Stimulated activated CD8-positive, alpha-beta memory T cell treated with anti-CD3 and anti-CD28 coated beads, Interleukin-4, amount 100 ng/mL, for 1 hour (primary cell): ENCODE data around the gene APOBEC3F.
"Not testable (repeated sequence)": the region's sequence is repeated elsewhere in the genome, so short reads cannot be mapped to it uniquely, and the experiment has no call there.

ENCODE experiments used
- DNase-seq, 2 donors: peaks; one replicate each; pipeline ENCODE4 v3.0.0-alpha.2; 2020; ENCODE audit warnings: low read depth in 2 of 2, low spot score in 1 of 2

Gene APOBEC3F

GRCh38 chr22:39026509-39027150, 14.0 kb upstream of the APOBEC3F start:
- DNase-seq, result no peak

DNA sequence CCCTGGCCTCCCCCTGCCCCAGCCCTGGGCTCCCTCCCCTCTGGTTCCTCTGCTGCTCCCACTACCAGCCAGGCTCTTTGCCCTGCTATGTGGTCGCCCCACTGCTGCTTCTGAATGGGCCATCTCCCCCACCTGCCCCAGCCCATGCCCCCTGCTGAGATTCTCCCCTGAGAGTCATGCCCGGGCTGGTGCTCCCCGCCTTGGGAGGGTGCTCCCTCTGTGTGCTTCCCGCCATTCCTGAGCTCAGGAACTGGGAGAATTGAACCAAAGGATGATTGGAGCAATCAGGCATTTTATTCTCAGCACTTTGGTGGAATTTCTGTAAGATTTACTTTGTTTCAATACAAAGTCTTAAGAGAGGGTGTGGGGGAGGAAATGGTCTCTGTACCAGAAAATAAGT, 12.9 kb upstream of the APOBEC3F start:
- no peak for DNase-seq

DNA sequence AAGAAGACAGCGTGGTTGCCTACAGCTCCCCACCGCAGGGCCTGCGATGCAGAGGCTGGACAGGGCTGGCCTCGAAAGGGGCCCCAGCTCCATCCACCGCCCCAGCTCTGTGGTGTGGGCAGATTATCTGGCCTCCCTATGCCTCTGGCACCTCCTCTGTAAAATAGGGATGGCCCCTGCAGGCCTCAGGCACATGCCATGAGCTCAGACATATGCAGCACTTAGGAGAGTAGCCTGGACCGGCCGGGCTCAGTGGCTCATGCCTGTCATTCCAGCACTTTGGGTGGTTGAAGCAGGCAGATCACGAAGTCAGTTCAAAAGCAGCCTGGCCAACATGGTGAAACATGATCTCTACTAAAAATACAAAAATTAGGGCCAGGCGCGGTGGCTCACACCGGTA, 12.4 kb upstream of the APOBEC3F start:
- no peak for DNase-seq

DNA sequence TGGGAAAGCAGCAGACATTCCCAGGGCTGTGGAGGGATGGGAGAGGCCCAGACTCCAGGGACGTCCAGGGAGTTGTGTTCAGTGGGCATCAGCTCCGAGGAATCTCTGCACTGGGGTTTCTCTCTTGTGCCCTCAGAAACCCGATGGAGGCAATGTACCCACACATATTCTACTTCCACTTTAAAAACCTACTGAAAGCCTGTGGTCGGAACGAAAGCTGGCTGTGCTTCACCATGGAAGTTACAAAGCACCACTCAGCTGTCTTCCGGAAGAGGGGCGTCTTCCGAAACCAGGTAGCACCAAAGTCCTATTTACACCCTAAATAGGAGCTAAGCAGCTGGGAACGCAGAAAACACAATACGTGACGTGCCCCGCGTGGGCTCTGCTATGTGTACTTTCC, 11.4 kb upstream of the APOBEC3F start:
- DNase-seq, result no peak

DNA sequence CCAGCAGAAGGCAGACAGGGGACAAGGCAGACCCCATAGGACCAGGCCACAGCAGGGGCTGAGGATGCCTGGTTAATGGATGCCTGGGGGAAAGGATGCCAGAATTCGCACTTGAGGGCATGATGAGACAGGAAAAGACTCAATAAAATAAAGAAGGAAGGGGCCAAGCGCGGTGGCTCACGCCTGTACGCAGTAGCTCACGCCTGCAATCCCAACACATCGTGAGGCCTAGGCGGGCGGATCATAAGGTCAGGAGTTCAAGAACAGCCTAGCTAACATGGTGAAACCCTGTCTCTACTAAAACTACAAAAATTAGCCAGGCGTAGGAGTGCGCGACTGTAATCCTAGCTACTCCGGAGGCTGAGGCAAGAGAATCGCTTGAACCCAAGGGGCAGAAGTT, 10.0 kb upstream of the APOBEC3F start:
- no peak for DNase-seq

DNA sequence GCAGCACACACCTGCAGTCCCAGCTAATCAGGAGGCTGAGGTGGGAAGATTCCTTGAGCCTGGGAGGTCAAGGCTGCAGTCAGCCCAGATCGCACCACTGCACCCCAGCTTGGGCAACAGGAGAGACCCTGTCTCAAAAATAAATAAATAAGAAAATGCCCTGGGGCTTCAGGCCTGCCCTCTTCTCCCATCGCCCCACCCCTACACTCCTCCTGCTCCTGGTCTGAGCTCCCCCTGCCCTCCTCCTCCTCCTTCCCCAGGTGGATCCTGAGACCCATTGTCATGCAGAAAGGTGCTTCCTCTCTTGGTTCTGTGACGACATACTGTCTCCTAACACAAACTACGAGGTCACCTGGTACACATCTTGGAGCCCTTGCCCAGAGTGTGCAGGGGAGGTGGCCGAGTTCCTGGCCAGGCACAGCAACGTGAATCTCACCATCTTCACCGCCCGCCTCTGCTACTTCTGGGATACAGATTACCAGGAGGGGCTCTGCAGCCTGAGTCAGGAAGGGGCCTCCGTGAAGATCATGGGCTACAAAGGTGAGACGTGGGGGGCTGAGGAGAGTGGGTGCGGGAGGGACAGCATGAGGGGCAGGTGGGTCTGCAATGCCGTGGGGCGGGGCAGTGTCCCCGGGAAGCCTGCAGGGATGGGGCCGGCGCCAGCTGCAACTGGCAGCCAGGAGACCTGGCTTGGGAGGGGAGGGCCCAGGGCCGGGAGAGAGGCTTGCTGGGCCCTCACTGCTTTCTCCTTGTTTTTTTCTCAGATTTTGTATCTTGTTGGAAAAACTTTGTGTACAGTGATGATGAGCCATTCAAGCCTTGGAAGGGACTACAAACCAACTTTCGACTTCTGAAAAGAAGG, 9.0 kb upstream of the APOBEC3F start:
- not testable (repeated sequence) for DNase-seq

GRCh38 chr22:39037071-39037470, 3.6 kb upstream of the APOBEC3F start:
- not testable (repeated sequence) for DNase-seq

- DNase-seq, result no peak
Observed at GRCh38 chr22:39039306-39040126, 1.1 kb upstream of the APOBEC3F start.

DNA sequence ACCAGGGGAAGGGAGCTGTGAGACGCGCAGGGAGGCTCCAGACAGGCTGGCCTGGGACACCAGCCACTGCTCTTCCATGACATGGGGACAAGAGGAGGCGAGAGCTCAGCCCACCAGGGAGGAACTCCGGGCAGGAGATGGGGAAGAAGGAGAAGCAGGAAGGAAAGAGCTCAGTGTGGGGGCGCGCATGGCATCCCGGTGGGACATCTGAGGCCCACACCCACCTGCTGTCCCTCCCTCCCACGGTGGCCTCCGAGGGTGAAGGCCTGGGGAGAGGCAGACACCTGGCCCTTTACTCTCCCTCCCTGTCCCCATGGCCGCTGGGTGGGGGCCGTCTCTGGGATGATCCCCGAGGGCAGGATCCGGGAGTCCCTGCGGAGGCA, 518 bp upstream of the APOBEC3F start:
- DNase-seq, result not testable (repeated sequence)

- no peak for DNase-seq
Observed at GRCh38 chr22:39041908-39042307, 1.2 kb downstream of the APOBEC3F start.

- DNase-seq, result not testable (repeated sequence)
Observed at GRCh38 chr22:39043063-39043462, 2.4 kb downstream of the APOBEC3F start.

- not testable (repeated sequence) for DNase-seq
Observed at GRCh38 chr22:39045136-39045535, 4.5 kb downstream of the APOBEC3F start.

DNA sequence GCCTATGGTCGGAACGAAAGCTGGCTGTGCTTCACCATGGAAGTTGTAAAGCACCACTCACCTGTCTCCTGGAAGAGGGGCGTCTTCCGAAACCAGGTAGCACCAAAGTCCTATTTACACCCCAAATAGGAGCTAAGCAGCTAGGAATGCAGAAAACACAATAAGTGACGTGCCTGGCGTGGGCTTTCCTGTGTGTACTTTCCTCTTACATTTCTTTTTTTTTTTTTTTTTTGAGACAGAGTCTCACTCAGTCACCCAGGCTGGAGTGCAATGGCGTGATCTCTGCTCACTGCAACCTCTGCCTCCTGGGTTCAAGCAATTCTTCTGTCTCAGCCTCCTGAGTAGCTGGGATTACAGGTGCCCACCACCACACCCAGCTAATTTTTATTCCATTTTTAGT, 8.8 kb downstream of the APOBEC3F start:
- not testable (repeated sequence) for DNase-seq

GRCh38 chr22:39051844-39052495, 11.3 kb downstream of the APOBEC3F start:
- not testable (repeated sequence) for DNase-seq

DNA sequence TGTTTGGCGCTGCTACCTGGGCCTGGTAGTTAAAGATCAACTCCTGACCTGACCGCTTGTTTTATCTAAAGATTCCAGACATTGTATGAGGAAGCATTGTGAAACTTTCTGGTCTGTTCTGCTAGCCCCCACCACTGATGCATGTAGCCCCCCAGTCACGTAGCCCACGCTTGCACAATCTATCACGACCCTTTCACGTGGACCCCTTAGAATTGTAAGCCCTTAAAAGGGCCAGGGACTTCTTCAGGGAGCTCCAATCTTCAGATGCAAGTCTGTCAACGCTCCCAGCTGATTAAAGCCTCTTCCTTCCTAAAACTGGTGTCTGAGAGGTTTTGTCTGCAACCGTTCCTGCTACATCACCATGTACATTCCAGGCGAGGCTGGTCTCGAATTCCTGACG, 15.0 kb downstream of the APOBEC3F start:
- no peak for DNase-seq

GRCh38 chr22:39061290-39061689, 20.6 kb downstream of the APOBEC3F start:
- DNase-seq, result not testable (repeated sequence)

DNA sequence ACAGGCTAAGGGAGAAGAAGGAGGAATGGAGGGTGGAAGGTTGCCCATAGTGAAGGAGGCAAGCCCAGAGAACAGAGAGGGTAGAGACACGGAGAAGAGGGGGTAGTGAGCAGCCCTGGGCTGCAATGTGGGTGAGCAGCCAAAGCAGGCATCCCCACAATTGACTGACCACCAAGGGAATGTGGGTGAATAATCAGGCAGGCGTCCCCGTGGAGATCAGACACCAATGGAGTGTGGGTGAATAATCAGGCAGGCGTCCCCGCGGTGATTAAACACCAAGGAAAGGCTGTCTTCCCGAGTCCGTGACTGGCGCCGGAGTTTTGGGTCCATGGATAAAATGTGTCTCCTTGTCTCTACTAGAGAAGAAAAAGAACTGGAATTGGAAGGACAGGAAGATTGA, 21.3 kb downstream of the APOBEC3F start:
- DNase-seq, result not testable (repeated sequence)

DNA sequence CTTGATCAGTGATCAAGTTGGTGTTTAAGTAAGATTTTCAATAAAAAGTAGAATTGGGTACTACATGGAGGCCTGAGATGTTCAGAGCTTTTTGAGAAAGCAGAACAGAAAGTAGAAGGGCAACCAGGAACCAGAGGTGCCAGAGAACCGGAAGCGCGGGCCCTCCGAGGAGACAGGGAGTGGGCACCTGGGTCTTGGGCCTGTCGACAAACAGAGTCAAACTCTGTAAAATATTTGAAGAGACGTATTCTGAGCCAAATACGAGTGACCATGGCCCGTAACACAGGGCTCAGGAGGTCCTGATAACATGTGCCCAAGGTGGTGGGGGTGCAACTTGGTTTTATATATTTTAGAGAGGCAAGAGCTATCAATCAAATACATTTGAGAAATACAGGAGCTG, 23.2 kb downstream of the APOBEC3F start:
- DNase-seq, result not testable (repeated sequence)

- not testable (repeated sequence) for DNase-seq
Observed at GRCh38 chr22:39066442-39067276, 26.0 kb downstream of the APOBEC3F start.
